DOHH2 (cell line): ENCODE measurements around the gene PROS1.

ENCODE experiments used
- CTCF ChIP-seq: fragments of 200-600 bp; sonication (generic); IDR thresholded peaks from one replicate; pipeline ENCODE4 v1.5.1; 2014; ENCODE audit warnings: antibody characterized with exemption, mild to moderate bottlenecking, low read depth, low read length; ENCODE audit not compliant: poor library complexity, severe bottlenecking
- EZH2phosphoT487 ChIP-seq: fragments of 200-600 bp; sonication (generic); IDR thresholded peaks from 2 replicates; pipeline ENCODE4 v1.6.1; 2017; ENCODE audit warnings: borderline replicate concordance, mild to moderate bottlenecking, antibody characterized with exemption, low read length, moderate library complexity, mixed read lengths

- TF ChIP-seq CTCF (no peak), EZH2phosphoT487 (no peak)
These were observed 43.7 kb downstream of the PROS1 start for GRCh38 chr3:93930041-93930440.
